ENCODE measurements around the gene TGFBR3. TPM values are rescaled to one million over a fixed set of nuclear protein-coding genes. Genes with fewer than 3 reads are reported as not detected.
A peak's percentile ranks its signal among the peaks of the same experiment; 100 is the strongest.
"Not testable (repeated sequence)": the region's sequence is repeated elsewhere in the genome, so short reads cannot be mapped to it uniquely, and the experiment has no call there.

Gene TGFBR3
- total and polyA plus RNA-seq, 9 donors, result 92.4 to 442 (median 165) TPM

DNA sequence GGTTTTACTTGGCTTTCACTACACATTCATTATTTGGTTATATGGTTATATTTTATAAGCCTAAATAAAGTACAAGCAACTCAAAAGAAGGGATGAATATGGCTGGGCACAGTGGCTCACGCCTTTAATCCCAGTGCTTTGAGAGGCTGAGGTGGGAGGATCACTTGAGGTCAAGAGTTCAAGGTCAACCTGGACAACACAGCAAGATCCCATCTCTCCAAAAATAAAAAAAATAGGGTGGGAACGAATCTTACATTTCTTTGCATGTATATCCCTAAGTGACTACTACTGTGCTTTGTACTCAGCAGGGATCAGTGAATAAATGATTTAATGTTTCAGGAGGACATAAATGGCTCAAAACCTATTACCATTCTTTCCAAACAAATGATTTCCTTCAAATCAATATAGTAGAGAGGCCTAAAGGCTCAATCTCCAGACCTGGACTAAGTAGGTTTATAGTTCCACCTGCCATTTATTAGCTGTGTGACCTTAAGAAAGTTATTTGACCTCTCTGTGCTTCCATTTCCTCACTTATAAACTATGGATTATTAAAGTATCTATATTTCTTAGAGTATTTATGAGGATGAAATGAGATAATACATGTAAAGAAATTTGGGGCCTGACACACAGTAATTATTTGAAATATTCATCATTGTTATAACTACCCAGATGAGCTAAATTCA is 28.3 kb downstream of the TGFBR3 start:
- intact Hi-C loops (cut with DNase I), result no loop called here
- Histone ChIP-seq H3K9me3 (no peaks in the 10 kb centered on the region), H3K27me3 (no peaks in the 10 kb centered on the region), H3K4me3 (no peak overlapping the region), H3K27ac (no peak overlapping the region), H3K4me1 (ENCODE audit: insufficient read depth) (peaks cover 2% of the 10 kb centered on the region), H3K36me3 (no peaks in the 10 kb centered on the region)
- no peak for DNase-seq
- TF ChIP-seq, protein P1, sequence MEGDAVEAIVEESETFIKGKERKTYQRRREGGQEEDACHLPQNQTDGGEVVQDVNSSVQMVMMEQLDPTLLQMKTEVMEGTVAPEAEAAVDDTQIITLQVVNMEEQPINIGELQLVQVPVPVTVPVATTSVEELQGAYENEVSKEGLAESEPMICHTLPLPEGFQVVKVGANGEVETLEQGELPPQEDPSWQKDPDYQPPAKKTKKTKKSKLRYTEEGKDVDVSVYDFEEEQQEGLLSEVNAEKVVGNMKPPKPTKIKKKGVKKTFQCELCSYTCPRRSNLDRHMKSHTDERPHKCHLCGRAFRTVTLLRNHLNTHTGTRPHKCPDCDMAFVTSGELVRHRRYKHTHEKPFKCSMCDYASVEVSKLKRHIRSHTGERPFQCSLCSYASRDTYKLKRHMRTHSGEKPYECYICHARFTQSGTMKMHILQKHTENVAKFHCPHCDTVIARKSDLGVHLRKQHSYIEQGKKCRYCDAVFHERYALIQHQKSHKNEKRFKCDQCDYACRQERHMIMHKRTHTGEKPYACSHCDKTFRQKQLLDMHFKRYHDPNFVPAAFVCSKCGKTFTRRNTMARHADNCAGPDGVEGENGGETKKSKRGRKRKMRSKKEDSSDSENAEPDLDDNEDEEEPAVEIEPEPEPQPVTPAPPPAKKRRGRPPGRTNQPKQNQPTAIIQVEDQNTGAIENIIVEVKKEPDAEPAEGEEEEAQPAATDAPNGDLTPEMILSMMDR (IDR thresholded peaks at IDR 0.05), result no peak
- TF ChIP-seq EP300 (IDR thresholded peaks at IDR 0.05) (no peak), POLR2A (IDR thresholded peaks at IDR 0.05) (no peak)
- WGBS, 3 donors, result 82 to 85% (median 83%) methylated on average over 2 of the region's 2 CpGs

DNA sequence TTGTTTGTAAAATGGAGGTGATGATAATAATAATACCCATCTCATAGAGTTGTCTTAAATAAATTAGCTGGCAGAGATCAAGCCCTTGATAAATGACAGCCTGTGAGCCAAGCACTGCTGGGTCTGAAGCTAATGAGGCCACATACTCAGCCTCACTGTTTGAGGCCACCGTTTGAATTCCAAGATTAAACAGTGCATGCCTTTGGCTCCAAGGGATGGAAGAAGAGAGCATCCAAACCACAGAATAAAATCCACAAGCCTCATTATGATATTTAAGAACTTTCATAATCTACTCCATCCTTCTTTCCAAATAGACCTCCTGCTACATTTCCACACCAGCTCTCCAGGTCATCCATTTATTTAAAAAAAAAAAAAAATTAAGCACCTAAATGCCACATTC is 29.0 kb downstream of the TGFBR3 start:
- H3K27me3 ChIP-seq, result no peaks in the 10 kb centered on the region

DNA sequence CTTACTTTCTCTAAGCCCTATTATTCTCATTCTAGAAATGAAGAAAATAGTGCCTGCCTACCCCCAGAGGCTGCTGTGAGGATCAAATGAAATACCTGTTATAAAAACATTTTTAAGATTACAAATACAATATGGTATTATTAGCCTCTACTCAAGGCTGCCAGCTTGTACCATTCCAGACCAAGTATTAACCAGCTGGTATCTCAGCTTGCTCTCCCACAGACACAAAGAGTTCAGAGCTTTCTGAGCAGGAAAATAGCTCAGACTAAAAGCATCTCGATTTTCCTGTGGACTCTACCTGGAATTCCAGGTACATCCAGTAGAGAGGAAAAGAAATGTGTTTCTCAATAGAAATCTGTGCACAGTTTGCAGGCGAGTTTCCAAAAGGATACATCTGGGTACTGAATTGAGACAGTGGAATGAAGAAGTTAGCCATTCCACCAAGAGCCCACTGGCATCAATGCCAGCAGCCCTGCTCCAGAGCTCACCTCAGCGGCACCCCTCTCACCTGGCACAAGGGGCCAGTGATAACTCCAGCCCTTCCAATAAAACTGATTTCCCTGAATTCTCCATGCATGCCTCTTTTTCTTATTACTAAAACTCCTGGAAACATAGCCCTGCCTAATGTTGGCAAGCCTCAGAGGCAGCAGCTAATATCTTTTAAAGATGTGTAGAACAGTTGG is 31.0 kb downstream of the TGFBR3 start:
- TF ChIP-seq POLR2A (IDR thresholded peaks at IDR 0.05) (no peak), EP300 (IDR thresholded peaks at IDR 0.05) (no peak)
- TF ChIP-seq, protein P1 (IDR thresholded peaks at IDR 0.05), result no peak
- H3K36me3 ChIP-seq, result no peaks in the 10 kb centered on the region
- intact Hi-C loops (cut with DNase I), result no loop called here
- H3K4me3 ChIP-seq, result no peak overlapping the region
- H3K27me3 ChIP-seq, result no peaks in the 10 kb centered on the region
- H3K9me3 ChIP-seq, result no peaks in the 10 kb centered on the region
- peaks cover 8% of the 10 kb centered on the region for H3K4me1 ChIP-seq (ENCODE audit: insufficient read depth)
- WGBS, 3 donors, result 61 to 65% (median 64%) methylated on average over 3 of the region's 3 CpGs
- DNase-seq, result no peak
- no peak overlapping the region for H3K27ac ChIP-seq

More for the DNA sequence above, 29.0 kb downstream of the TGFBR3 start:
- H3K4me1 ChIP-seq (ENCODE audit: insufficient read depth), result peaks cover 2% of the 10 kb centered on the region
- 13 to 18% (median 18%) methylated on average over 1 of the region's 1 CpG for WGBS, 3 donors
- no peak overlapping the region for H3K27ac ChIP-seq
- no peak for DNase-seq
- intact Hi-C loops (cut with DNase I), result no loop called here
- no peaks in the 10 kb centered on the region for H3K36me3 ChIP-seq
- H3K4me3 ChIP-seq, result no peak overlapping the region
- H3K9me3 ChIP-seq, result no peaks in the 10 kb centered on the region
- TF ChIP-seq POLR2A (IDR thresholded peaks at IDR 0.05) (no peak), EP300 (IDR thresholded peaks at IDR 0.05) (no peak)
- TF ChIP-seq, protein P1 (IDR thresholded peaks at IDR 0.05), result no peak

DNA sequence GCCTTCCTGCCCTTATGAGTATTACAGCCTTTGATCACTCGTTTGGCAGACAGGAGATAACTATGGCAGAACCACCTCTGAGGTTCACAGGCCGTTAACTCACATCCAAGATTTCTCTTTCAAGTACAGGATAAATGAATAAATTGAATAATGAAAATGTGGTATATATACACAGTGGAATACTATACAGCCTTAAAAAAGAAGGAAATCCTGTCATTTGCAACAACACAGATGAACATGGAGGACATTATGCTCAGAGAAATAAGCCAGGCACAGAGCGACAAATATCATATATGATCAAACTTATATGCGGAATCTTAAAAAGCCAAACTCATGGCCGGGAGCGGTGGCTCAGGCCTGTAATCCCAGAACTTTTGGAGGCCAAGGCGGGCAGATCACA is 32.6 kb downstream of the TGFBR3 start:
- intact Hi-C loops (cut with DNase I), result no loop called here
- no peaks in the 10 kb centered on the region for H3K36me3 ChIP-seq
- WGBS, 3 donors, result 95 to 97% (median 97%) methylated on average over 7 of the region's 7 CpGs
- no peak for DNase-seq
- peaks cover 11% of the 10 kb centered on the region for H3K4me1 ChIP-seq (ENCODE audit: insufficient read depth)
- H3K27me3 ChIP-seq, result no peaks in the 10 kb centered on the region
- no peak overlapping the region for H3K27ac ChIP-seq
- H3K4me3 ChIP-seq, result no peak overlapping the region
- H3K9me3 ChIP-seq, result no peaks in the 10 kb centered on the region
- TF ChIP-seq POLR2A (IDR thresholded peaks at IDR 0.05) (no peak), EP300 (IDR thresholded peaks at IDR 0.05) (no peak)
- TF ChIP-seq, protein P1 (IDR thresholded peaks at IDR 0.05), result no peak

DNA sequence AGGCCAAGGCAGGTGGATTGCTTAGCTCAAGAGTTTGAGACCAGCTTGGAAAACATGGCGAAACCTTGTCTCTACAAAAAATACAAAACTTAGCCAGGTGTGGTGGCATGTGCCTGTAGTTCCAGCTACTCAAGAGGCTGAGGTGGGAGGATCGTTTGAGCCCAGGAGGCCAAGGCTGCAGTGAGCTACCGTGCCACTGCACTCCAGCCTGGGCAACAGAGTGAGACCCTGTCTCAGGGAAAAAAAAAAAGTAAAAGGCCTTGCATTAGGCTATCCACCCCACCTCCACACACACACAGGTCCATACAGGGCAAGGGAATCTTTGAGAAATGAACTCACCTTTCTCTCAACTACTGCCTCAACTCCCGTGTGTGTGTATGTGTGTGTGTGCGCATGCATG is 33.9 kb downstream of the TGFBR3 start:
- H3K27me3 ChIP-seq; DNase-seq; H3K9me3 ChIP-seq; H3K36me3 ChIP-seq; intact Hi-C loops (cut with DNase I); H3K4me3 ChIP-seq: not testable (repeated sequence)
- H3K27ac ChIP-seq, result peak overlapping the region in 1 of 2 donors; percentile 79
- H3K4me1 ChIP-seq (ENCODE audit: insufficient read depth), result peaks cover 11% of the 10 kb centered on the region
- WGBS, 3 donors, result 90 to 92% (median 90%) methylated on average over 5 of the region's 5 CpGs
